Karpas-422 (cell line): ENCODE data around the gene POFUT2. TPM values are rescaled to one million over a fixed set of nuclear protein-coding genes. Genes with fewer than 3 reads are reported as not detected.

Experiments used
- DNase-seq: peaks from one replicate; pipeline ENCODE4 v3.0.0-alpha.2; 2015
- H2AFZ ChIP-seq: fragments of 200-600 bp; sonication (generic); 2 replicates; pipeline ENCODE4 v1.6.1; 2014; ENCODE audit warnings: antibody characterized with exemption, low read length, mixed read lengths
- H3K27ac ChIP-seq: fragments of 200-600 bp; sonication (generic); 2 replicates; pipeline ENCODE4 v1.5.1; 2014; ENCODE audit warnings: mild to moderate bottlenecking, low read length, moderate library complexity
- H3K27me3 ChIP-seq: fragments of 200-600 bp; sonication (generic); 2 replicates; pipeline ENCODE4 v1.6.1; 2014; ENCODE audit warnings: low read length, mixed read lengths
- H3K36me3 ChIP-seq: fragments of 200-600 bp; sonication (generic); 2 replicates; pipeline ENCODE4 v1.6.1; 2014; ENCODE audit warnings: low read length, mixed read lengths; ENCODE audit not compliant: insufficient read depth
- H3K4me1 ChIP-seq: fragments of 200-600 bp; sonication (generic); 2 replicates; pipeline ENCODE4 v1.6.1; 2014; ENCODE audit warnings: mild to moderate bottlenecking, low read length, mixed read lengths
- H3K4me2 ChIP-seq: fragments of 200-600 bp; sonication (generic); 2 replicates; pipeline ENCODE4 v1.6.1; 2014; ENCODE audit warnings: low read length, low read depth, mild to moderate bottlenecking; ENCODE audit not compliant: poor library complexity, severe bottlenecking
- H3K4me3 ChIP-seq: fragments of 200-600 bp; sonication (generic); 2 replicates; pipeline ENCODE4 v1.5.1; 2014; ENCODE audit warnings: mild to moderate bottlenecking, antibody characterized with exemption, low read length, mixed read lengths
- H3K79me2 ChIP-seq: fragments of 200-600 bp; sonication (generic); 2 replicates; pipeline ENCODE4 v1.6.1; 2014; ENCODE audit warnings: mild to moderate bottlenecking, low read length, mixed read lengths
- H3K9ac ChIP-seq: fragments of 200-600 bp; sonication (generic); 2 replicates; pipeline ENCODE4 v1.6.0; 2014; ENCODE audit warnings: low read length
- H3K9me2 ChIP-seq: fragments of 200-600 bp; sonication (generic), shearing (Covaris generic); replicated peaks from 2 replicates; pipeline ENCODE4 v1.6.0; 2014; ENCODE audit warnings: mild to moderate bottlenecking, low read length, moderate library complexity; ENCODE audit not compliant: insufficient read depth
- H3K9me3 ChIP-seq: fragments of 300-700, 200-600 bp; sonication (generic); 2 replicates; pipeline ENCODE4 v1.6.1; 2014; ENCODE audit warnings: low read length, mixed read lengths
- H4K20me1 ChIP-seq: fragments of 200-600 bp; sonication (generic); 2 replicates; pipeline ENCODE4 v1.6.1; 2014; ENCODE audit warnings: mild to moderate bottlenecking, antibody characterized with exemption, low read length, low read depth; ENCODE audit not compliant: insufficient read depth
- total RNA-seq: library from RNA; depleted of rRNA; stranded (reverse); fragments of >200 nt; shearing (Covaris generic); gene quantifications from 2 replicates; pipeline ENCODE4 v1.2.3, GENCODE V29; 2014; ENCODE audit warnings: low replicate concordance

Gene POFUT2
- total RNA-seq, 1 experiment from 2014 or later = 10.5 TPM

GRCh38 chr21:45267390-45267760 lies 20.3 kb downstream of the POFUT2 start:
- Histone ChIP-seq H3K4me2 (no peak overlapping the region), H3K4me3 (no peak overlapping the region), H2AFZ (no peak overlapping the region), H3K9me3 (peaks cover 22% of the 10 kb centered on the region), H3K79me2 (0 out of 2 replicates have a peak, but pooled peaks cover 6% of the 10 kb centered on the region), H3K36me3 (peaks cover 27% of the 10 kb centered on the region), H3K9ac (no peak overlapping the region), H3K27ac (no peak overlapping the region), H3K9me2 (no peaks in the 10 kb centered on the region), H4K20me1 (no peaks in the 10 kb centered on the region), H3K27me3 (no peaks in the 10 kb centered on the region), H3K4me1 (no peaks in the 10 kb centered on the region)
- no peak for DNase-seq

- H3K36me3 ChIP-seq = peaks cover 21% of the 10 kb centered on the region
- H3K4me2 ChIP-seq = no peak overlapping the region
- H3K27me3 ChIP-seq = no peaks in the 10 kb centered on the region
- DNase-seq = no peak
- no peak overlapping the region for H3K9ac ChIP-seq
- H4K20me1 ChIP-seq = no peaks in the 10 kb centered on the region
- H3K27ac ChIP-seq = no peak overlapping the region
- no peaks in the 10 kb centered on the region for H3K4me1 ChIP-seq
- H3K9me2 ChIP-seq = no peaks in the 10 kb centered on the region
- H3K79me2 ChIP-seq = 0 out of 2 replicates have a peak, but pooled peaks cover 3% of the 10 kb centered on the region
- H3K4me3 ChIP-seq = no peak overlapping the region
- H3K9me3 ChIP-seq = peaks cover 15% of the 10 kb centered on the region
- H2AFZ ChIP-seq = no peak overlapping the region
Observed at GRCh38 chr21:45266518-45267389, 20.9 kb downstream of the POFUT2 start.

- DNase-seq = no peak
- H3K27ac ChIP-seq = no peak overlapping the region
- H3K9me3 ChIP-seq = peaks cover 7% of the 10 kb centered on the region
Observed at GRCh38 chr21:45265721-45266517, 21.8 kb downstream of the POFUT2 start.

GRCh38 chr21:45264912-45265515 lies 22.7 kb downstream of the POFUT2 start:
- no peak overlapping the region for H3K4me3 ChIP-seq
- no peaks in the 10 kb centered on the region for H3K27me3 ChIP-seq
- no peak overlapping the region for H2AFZ ChIP-seq
- H3K9ac ChIP-seq = no peak overlapping the region
- no peaks in the 10 kb centered on the region for H3K79me2 ChIP-seq
- no peaks in the 10 kb centered on the region for H3K9me2 ChIP-seq
- no peak overlapping the region for H3K4me2 ChIP-seq
- H3K27ac ChIP-seq = no peak overlapping the region
- H3K36me3 ChIP-seq = peaks cover 4% of the 10 kb centered on the region
- no peaks in the 10 kb centered on the region for H3K4me1 ChIP-seq
- no peak for DNase-seq
- no peaks in the 10 kb centered on the region for H3K9me3 ChIP-seq
- H4K20me1 ChIP-seq = no peaks in the 10 kb centered on the region

More at GRCh38 chr21:45265721-45266517, 21.8 kb downstream of the POFUT2 start:
- no peaks in the 10 kb centered on the region for H3K27me3 ChIP-seq
- no peak overlapping the region for H3K4me2 ChIP-seq
- H2AFZ ChIP-seq = no peak overlapping the region
- H3K79me2 ChIP-seq = 0 out of 2 replicates have a peak, but pooled peaks cover 2% of the 10 kb centered on the region
- no peaks in the 10 kb centered on the region for H4K20me1 ChIP-seq
- H3K4me1 ChIP-seq = no peaks in the 10 kb centered on the region
- peaks cover 13% of the 10 kb centered on the region for H3K36me3 ChIP-seq
- H3K4me3 ChIP-seq = no peak overlapping the region
- no peak overlapping the region for H3K9ac ChIP-seq
- no peaks in the 10 kb centered on the region for H3K9me2 ChIP-seq

- Histone ChIP-seq H3K9ac (no peak overlapping the region), H3K27ac (no peak overlapping the region), H3K4me2 (no peak overlapping the region), H2AFZ (no peak overlapping the region), H3K36me3 (no peaks in the 10 kb centered on the region), H3K27me3 (no peaks in the 10 kb centered on the region), H3K79me2 (no peaks in the 10 kb centered on the region), H4K20me1 (no peaks in the 10 kb centered on the region), H3K4me3 (no peak overlapping the region), H3K9me3 (no peaks in the 10 kb centered on the region), H3K9me2 (no peaks in the 10 kb centered on the region), H3K4me1 (no peaks in the 10 kb centered on the region)
- no peak for DNase-seq
Observed at GRCh38 chr21:45264146-45264911, 23.4 kb downstream of the POFUT2 start.

GRCh38 chr21:45263534-45263933 lies 24.2 kb downstream of the POFUT2 start:
- H3K79me2 ChIP-seq = no peaks in the 10 kb centered on the region
- H3K4me1 ChIP-seq = no peaks in the 10 kb centered on the region
- no peaks in the 10 kb centered on the region for H3K27me3 ChIP-seq
- DNase-seq = no peak
- no peak overlapping the region for H2AFZ ChIP-seq
- H3K36me3 ChIP-seq = no peaks in the 10 kb centered on the region
- H3K4me2 ChIP-seq = no peak overlapping the region
- H3K27ac ChIP-seq = no peak overlapping the region
- H4K20me1 ChIP-seq = no peaks in the 10 kb centered on the region
- H3K9me2 ChIP-seq = no peaks in the 10 kb centered on the region
- no peak overlapping the region for H3K9ac ChIP-seq
- H3K4me3 ChIP-seq = no peak overlapping the region
- H3K9me3 ChIP-seq = no peaks in the 10 kb centered on the region

GRCh38 chr21:45262616-45263015 lies 25.1 kb downstream of the POFUT2 start:
- peak; percentile 70 for DNase-seq
- Histone ChIP-seq H3K4me1 (no peaks in the 10 kb centered on the region), H3K4me2 (no peak overlapping the region), H3K27ac (no peak overlapping the region), H3K9me2 (no peaks in the 10 kb centered on the region), H3K9me3 (no peaks in the 10 kb centered on the region), H2AFZ (no peak overlapping the region), H3K4me3 (no peak overlapping the region), H3K27me3 (no peaks in the 10 kb centered on the region), H4K20me1 (no peaks in the 10 kb centered on the region), H3K36me3 (no peaks in the 10 kb centered on the region), H3K79me2 (no peaks in the 10 kb centered on the region), H3K9ac (no peak overlapping the region)
